ENCODE measurements around the gene PPP4R3B. TPM values are rescaled to one million over a fixed set of nuclear protein-coding genes. Genes with fewer than 3 reads are reported as not detected.

PPP4R3B gene
- total RNA-seq, 1 donor from 2014 or later = 39.3 TPM

GRCh38 chr2:55592130-55592529 lies 25.3 kb downstream of the PPP4R3B start:
- DNase-seq (ENCODE audit: low spot score) = no peak
- no peak overlapping the region for H3K4me3 Mint-ChIP-seq (ENCODE audit: unreplicated experiment)
- no peaks in the 10 kb centered on the region for H3K9me3 Mint-ChIP-seq (ENCODE audit: low read depth)
- peaks cover 2% of the 10 kb centered on the region for H3K36me3 Mint-ChIP-seq (ENCODE audit: low read depth)
- no peak for TF ChIP-seq CTCF (IDR thresholded peaks at IDR 0.05)
- H3K27me3 Mint-ChIP-seq (ENCODE audit: low read depth) = no peaks in the 10 kb centered on the region
- no peak overlapping the region for H3K27ac Mint-ChIP-seq (ENCODE audit: unreplicated experiment)
- no peaks in the 10 kb centered on the region for H3K4me1 Mint-ChIP-seq (ENCODE audit: low read depth)

DNA sequence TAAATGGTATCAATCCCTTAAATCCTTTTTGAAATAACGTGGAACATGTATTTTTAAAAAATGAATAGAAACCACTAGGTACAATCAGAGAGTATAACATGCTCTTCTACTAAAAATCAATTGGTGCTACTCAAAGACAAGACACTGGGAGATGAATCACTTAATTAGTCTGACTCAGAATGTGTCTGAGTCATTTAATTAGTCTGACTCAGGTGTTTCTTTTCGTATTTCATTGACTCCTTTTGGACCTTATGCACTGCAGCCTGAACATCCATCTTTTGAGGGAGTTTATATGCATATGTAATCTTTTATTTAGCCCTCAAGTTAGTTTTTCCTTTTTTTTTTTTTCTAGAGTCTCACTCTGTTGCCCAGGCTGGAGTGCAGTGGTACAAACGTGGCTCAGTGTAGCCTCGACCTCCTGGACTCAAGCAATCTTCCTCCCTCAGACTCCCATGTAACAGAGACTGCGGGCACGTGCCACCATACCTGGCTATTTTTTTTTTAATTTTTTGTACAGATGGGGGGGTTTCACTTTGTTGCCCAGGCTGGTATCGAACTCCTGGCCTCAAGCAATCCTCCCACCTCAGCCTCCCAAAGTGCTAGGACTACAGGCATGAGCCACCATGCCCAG lies 26.5 kb downstream of the PPP4R3B start:
- H3K4me3 Mint-ChIP-seq (ENCODE audit: unreplicated experiment) = no peak overlapping the region
- no peaks in the 10 kb centered on the region for H3K4me1 Mint-ChIP-seq (ENCODE audit: low read depth)
- H3K9me3 Mint-ChIP-seq (ENCODE audit: low read depth) = no peaks in the 10 kb centered on the region
- H3K27ac Mint-ChIP-seq (ENCODE audit: unreplicated experiment) = no peak overlapping the region
- no peaks in the 10 kb centered on the region for H3K27me3 Mint-ChIP-seq (ENCODE audit: low read depth)
- H3K36me3 Mint-ChIP-seq (ENCODE audit: low read depth) = no peaks in the 10 kb centered on the region
- TF ChIP-seq CTCF (IDR thresholded peaks at IDR 0.05) = no peak
- DNase-seq (ENCODE audit: low spot score) = no peak

- DNase-seq (ENCODE audit: low spot score) = no peak
- H3K9me3 Mint-ChIP-seq (ENCODE audit: low read depth) = no peaks in the 10 kb centered on the region
- peaks cover 8% of the 10 kb centered on the region for H3K4me1 Mint-ChIP-seq (ENCODE audit: low read depth)
- H3K4me3 Mint-ChIP-seq (ENCODE audit: unreplicated experiment) = no peak overlapping the region
- no peaks in the 10 kb centered on the region for H3K27me3 Mint-ChIP-seq (ENCODE audit: low read depth)
- TF ChIP-seq CTCF (IDR thresholded peaks at IDR 0.05) = no peak
- peak overlapping the region; percentile 68 for H3K27ac Mint-ChIP-seq (ENCODE audit: unreplicated experiment)
- peaks cover 7% of the 10 kb centered on the region for H3K36me3 Mint-ChIP-seq (ENCODE audit: low read depth)
Observed at GRCh38 chr2:55585451-55586080, 31.9 kb downstream of the PPP4R3B start.

GRCh38 chr2:55581874-55582547 lies 35.4 kb downstream of the PPP4R3B start:
- TF ChIP-seq CTCF (IDR thresholded peaks at IDR 0.05) = no peak
- H3K27me3 Mint-ChIP-seq (ENCODE audit: low read depth) = no peaks in the 10 kb centered on the region
- peaks cover 12% of the 10 kb centered on the region for H3K36me3 Mint-ChIP-seq (ENCODE audit: low read depth)
- H3K4me3 Mint-ChIP-seq (ENCODE audit: unreplicated experiment) = no peak overlapping the region
- H3K4me1 Mint-ChIP-seq (ENCODE audit: low read depth) = peaks cover 8% of the 10 kb centered on the region
- no peak for DNase-seq (ENCODE audit: low spot score)
- no peak overlapping the region for H3K27ac Mint-ChIP-seq (ENCODE audit: unreplicated experiment)
- H3K9me3 Mint-ChIP-seq (ENCODE audit: low read depth) = no peaks in the 10 kb centered on the region

- peak; percentile 61 for TF ChIP-seq CTCF (IDR thresholded peaks at IDR 0.05)
- H3K4me3 Mint-ChIP-seq (ENCODE audit: unreplicated experiment) = no peak overlapping the region
- peaks cover 14% of the 10 kb centered on the region for H3K36me3 Mint-ChIP-seq (ENCODE audit: low read depth)
- H3K9me3 Mint-ChIP-seq (ENCODE audit: low read depth) = no peaks in the 10 kb centered on the region
- peaks cover 8% of the 10 kb centered on the region for H3K4me1 Mint-ChIP-seq (ENCODE audit: low read depth)
- no peak for DNase-seq (ENCODE audit: low spot score)
- no peaks in the 10 kb centered on the region for H3K27me3 Mint-ChIP-seq (ENCODE audit: low read depth)
- H3K27ac Mint-ChIP-seq (ENCODE audit: unreplicated experiment) = no peak overlapping the region
Observed at GRCh38 chr2:55581435-55581834, 36.0 kb downstream of the PPP4R3B start.
